HFF-Myc (cell line): Measurements from ENCODE around the gene ZBTB17.

Experiments
- DNase-seq: peaks from one replicate; pipeline ENCODE4 v3.0.0-alpha.2; 2011; ENCODE audit warnings: low read depth; ENCODE audit errors: extremely low read depth
- H3K4me3 ChIP-seq: replicated peaks from 2 replicates; pipeline ENCODE4 v1.5.1; 2011; ENCODE audit warnings: low read depth, mild to moderate bottlenecking, control low read depth, low read length
- CTCF ChIP-seq: IDR thresholded peaks from 2 replicates; pipeline ENCODE4 v1.5.1; 2012; ENCODE audit warnings: mild to moderate bottlenecking, low read depth, low read length, control low read depth; ENCODE audit errors: missing control alignments

The ZBTB17 gene

DNA sequence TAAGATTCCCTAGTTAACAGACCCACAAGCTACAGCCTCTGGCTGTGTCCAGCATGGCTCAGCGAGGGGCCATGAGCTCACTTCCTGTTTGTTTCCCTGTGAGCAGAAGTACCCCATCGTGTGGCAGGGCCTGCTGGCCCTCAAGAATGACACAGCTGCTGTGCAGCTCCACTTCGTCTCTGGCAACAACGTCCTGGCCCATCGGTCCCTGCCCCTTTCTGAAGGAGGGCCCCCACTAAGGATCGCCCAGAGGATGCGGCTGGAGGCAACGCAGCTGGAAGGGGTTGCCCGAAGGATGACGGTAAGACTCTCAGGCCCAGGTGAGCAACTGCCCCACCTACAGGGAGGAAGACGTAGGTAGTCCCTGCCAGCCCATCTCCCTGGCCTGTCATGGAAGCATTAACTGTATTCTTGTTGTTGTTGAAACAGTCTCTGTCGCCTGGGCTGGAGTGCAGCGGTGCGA is 38.2 kb downstream of the ZBTB17 start:
- peak; percentile 19 for TF ChIP-seq CTCF
- H3K4me3 ChIP-seq: no peak overlapping the region
- no peak for DNase-seq

GRCh38 chr1:15937146-15937545 is 38.8 kb downstream of the ZBTB17 start:
- no peak for TF ChIP-seq CTCF
- no peak overlapping the region for H3K4me3 ChIP-seq
- no peak for DNase-seq

DNA sequence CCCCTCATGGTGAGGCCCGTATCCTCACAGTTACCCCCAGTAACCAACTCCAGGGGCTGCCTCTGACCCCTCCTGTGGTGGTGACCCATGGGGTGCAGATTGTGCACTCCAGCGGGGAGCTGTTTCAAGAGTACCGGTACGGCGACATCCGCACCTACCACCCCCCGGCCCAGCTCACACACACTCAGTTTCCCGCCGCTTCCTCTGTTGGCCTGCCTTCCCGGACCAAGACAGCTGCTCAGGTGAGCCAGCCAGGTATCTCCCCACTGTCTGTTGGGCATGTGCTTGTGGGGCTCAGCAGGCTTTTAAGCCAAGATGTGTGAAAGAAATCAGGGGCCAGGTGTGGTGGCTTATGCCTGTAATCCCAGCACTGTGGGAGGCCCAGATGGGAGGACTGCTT is 39.9 kb downstream of the ZBTB17 start:
- no peak for DNase-seq
- TF ChIP-seq CTCF: no peak
- H3K4me3 ChIP-seq: no peak overlapping the region

DNA sequence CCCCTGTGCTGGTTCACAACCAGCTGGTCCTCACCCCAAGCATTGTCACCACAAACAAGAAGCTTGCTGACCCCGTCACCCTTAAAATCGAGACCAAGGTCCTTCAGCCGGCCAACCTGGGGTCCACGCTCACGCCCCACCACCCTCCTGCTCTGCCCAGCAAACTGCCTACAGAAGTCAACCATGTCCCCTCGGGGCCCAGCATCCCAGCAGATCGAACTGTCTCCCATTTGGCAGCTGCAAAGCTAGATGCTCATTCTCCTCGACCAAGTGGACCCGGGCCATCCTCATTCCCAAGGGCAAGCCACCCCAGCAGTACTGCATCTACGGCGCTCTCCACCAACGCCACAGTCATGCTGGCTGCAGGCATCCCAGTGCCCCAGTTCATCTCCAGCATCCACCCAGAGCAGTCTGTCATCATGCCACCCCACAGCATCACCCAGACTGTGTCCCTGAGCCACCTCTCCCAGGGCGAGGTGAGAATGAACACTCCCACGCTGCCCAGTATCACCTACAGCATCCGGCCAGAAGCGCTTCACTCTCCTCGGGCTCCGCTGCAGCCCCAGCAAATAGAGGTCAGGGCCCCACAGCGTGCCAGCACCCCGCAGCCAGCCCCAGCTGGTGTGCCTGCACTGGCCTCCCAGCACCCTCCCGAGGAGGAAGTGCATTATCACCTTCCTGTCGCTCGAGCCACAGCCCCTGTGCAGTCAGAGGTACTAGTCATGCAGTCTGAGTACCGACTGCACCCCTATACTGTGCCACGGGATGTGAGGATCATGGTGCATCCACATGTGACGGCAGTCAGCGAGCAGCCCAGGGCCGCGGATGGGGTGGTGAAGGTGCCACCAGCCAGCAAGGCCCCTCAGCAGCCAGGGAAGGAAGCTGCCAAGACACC is 40.6 kb downstream of the ZBTB17 start:
- DNase-seq: no peak
- no peak overlapping the region for H3K4me3 ChIP-seq
- TF ChIP-seq CTCF: no peak

DNA sequence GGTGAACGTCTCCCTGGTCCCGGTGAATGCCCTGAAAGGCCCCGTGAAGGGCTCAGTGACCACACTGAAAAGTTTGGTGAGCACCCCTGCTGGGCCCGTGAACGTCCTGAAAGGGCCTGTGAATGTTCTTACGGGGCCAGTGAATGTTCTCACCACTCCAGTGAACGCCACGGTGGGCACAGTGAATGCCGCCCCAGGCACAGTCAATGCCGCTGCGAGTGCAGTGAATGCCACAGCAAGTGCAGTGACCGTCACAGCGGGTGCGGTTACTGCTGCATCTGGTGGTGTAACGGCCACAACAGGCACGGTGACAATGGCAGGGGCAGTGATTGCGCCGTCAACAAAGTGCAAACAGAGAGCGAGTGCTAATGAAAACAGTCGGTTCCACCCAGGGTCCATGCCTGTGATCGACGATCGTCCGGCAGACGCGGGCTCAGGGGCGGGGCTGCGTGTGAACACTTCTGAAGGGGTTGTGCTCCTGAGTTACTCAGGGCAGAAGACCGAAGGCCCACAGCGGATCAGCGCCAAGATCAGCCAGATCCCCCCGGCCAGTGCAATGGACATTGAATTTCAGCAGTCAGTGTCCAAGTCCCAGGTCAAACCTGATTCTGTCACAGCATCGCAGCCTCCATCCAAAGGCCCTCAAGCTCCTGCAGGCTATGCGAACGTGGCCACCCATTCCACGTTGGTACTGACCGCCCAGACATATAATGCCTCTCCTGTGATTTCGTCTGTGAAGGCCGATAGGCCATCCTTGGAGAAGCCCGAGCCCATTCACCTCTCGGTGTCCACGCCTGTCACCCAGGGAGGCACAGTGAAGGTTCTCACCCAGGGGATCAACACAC is 41.5 kb downstream of the ZBTB17 start:
- TF ChIP-seq CTCF: no peak
- no peak for DNase-seq
- H3K4me3 ChIP-seq: no peak overlapping the region

DNA sequence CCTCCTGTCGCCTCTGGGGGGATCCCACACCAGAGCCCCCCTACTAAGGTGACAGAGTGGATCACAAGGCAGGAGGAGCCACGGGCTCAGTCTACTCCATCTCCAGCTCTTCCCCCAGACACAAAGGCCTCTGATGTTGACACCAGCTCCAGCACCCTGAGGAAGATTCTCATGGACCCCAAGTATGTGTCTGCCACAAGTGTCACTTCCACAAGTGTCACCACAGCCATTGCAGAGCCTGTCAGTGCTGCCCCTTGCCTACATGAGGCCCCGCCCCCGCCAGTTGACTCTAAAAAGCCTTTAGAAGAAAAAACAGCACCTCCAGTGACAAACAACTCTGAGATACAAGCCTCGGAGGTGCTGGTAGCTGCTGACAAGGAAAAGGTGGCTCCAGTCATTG is 42.2 kb downstream of the ZBTB17 start:
- no peak for DNase-seq
- H3K4me3 ChIP-seq: no peak overlapping the region
- TF ChIP-seq CTCF: no peak
